GM13977 (cell line): ENCODE results near the gene TRIM66.

ENCODE experiments used
- DNase-seq: peaks from one replicate; pipeline ENCODE4 v3.0.0; 2012; ENCODE audit warnings: low spot score
- CTCF ChIP-seq: IDR thresholded peaks from 2 replicates; pipeline ENCODE4 v1.5.1; 2012; ENCODE audit warnings: mild to moderate bottlenecking, control low read depth; ENCODE audit not compliant: insufficient read depth; ENCODE audit errors: extremely low read depth, missing control alignments
- in situ Hi-C: fragments of 300-500 bp; cut with MboI; formaldehyde crosslinking; loops from one replicate; pipeline ENCODE4 v1.12.0; 2022; ENCODE audit warnings: low sequenced_read_pairs, low pct_unique_long_range_greater_than_20kb, mixed read lengths, inconsistent platforms; ENCODE audit not compliant: unreplicated experiment

Gene TRIM66

GRCh38 chr11:8707541-8708191, 25.2 kb upstream of the TRIM66 start:
- DNase-seq: no peak
- TF ChIP-seq CTCF: no peak
- in situ Hi-C loops: no loop called here

GRCh38 chr11:8706673-8707432, 24.4 kb upstream of the TRIM66 start:
- in situ Hi-C loops: no loop called here
- no peak for TF ChIP-seq CTCF
- no peak for DNase-seq

- TF ChIP-seq CTCF: no peak
- in situ Hi-C loops: no loop called here
- no peak for DNase-seq
Observed at GRCh38 chr11:8705146-8705545, 22.7 kb upstream of the TRIM66 start.

- TF ChIP-seq CTCF: no peak
- in situ Hi-C loops: no loop called here
- DNase-seq: no peak
Observed at GRCh38 chr11:8704136-8704535, 21.7 kb upstream of the TRIM66 start.

- TF ChIP-seq CTCF: no peak
- DNase-seq: no peak
- in situ Hi-C loops: no loop called here
Observed at GRCh38 chr11:8702598-8702915, 20.1 kb upstream of the TRIM66 start.

GRCh38 chr11:8701891-8702597, 19.6 kb upstream of the TRIM66 start:
- no peak for TF ChIP-seq CTCF
- in situ Hi-C loops: no loop called here

More at GRCh38 chr11:8701891-8702597, 19.6 kb upstream of the TRIM66 start:
- no peak for DNase-seq
